ENCODE measurements around the gene CFAP77.
A peak's percentile ranks its signal among the peaks of the same experiment; 100 is the strongest.
"Not testable (repeated sequence)": the region's sequence is repeated elsewhere in the genome, so short reads cannot be mapped to it uniquely, and the experiment has no call there.

CFAP77 gene

DNA sequence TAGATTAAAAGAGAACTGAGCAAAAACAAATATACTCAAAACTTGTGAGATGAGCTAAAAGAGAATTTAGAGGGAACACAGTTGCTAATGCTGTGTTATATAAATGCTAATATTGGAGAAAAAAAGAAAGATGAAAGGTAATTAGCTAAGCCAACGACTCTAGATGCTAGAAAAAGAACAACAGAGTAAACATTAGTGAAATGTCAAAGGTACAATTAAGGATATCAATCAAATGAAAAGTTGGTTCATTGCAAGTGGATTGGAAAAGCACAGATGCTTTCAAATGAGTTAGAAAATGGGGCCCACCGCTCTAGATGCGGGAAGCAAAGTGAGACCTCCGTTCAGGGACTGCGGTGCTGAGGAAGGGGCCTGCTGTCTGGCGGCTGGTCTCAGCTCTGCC is 154.5 kb downstream of the CFAP77 start:
- no peak for TF ChIP-seq ZFX (IDR thresholded peaks at IDR 0.05; ENCODE audit: borderline replicate concordance)
- TF ChIP-seq, protein P1, sequence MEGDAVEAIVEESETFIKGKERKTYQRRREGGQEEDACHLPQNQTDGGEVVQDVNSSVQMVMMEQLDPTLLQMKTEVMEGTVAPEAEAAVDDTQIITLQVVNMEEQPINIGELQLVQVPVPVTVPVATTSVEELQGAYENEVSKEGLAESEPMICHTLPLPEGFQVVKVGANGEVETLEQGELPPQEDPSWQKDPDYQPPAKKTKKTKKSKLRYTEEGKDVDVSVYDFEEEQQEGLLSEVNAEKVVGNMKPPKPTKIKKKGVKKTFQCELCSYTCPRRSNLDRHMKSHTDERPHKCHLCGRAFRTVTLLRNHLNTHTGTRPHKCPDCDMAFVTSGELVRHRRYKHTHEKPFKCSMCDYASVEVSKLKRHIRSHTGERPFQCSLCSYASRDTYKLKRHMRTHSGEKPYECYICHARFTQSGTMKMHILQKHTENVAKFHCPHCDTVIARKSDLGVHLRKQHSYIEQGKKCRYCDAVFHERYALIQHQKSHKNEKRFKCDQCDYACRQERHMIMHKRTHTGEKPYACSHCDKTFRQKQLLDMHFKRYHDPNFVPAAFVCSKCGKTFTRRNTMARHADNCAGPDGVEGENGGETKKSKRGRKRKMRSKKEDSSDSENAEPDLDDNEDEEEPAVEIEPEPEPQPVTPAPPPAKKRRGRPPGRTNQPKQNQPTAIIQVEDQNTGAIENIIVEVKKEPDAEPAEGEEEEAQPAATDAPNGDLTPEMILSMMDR (IDR thresholded peaks at IDR 0.05): no peak
- no peak overlapping the region for H3K27ac ChIP-seq

DNA sequence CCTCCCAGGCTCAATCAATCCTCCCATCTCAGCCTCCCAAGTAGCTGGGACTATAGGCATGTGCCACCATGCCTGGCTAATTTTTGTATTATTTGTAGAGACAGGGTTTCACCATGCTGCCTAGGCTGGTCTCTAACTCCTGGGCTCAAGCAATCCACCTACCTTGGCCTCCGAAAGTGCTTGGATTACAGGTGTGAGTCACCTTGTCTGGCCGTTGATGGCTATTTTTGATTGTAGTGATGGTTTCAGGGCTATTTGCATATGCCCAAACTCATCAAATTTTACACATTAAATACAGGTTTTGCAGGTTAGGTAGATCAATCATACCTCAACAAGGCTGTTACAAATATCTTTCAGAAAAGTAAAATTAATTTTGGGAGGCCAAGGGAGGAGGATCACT is 158.8 kb downstream of the CFAP77 start:
- H3K27ac ChIP-seq: not testable (repeated sequence)

DNA sequence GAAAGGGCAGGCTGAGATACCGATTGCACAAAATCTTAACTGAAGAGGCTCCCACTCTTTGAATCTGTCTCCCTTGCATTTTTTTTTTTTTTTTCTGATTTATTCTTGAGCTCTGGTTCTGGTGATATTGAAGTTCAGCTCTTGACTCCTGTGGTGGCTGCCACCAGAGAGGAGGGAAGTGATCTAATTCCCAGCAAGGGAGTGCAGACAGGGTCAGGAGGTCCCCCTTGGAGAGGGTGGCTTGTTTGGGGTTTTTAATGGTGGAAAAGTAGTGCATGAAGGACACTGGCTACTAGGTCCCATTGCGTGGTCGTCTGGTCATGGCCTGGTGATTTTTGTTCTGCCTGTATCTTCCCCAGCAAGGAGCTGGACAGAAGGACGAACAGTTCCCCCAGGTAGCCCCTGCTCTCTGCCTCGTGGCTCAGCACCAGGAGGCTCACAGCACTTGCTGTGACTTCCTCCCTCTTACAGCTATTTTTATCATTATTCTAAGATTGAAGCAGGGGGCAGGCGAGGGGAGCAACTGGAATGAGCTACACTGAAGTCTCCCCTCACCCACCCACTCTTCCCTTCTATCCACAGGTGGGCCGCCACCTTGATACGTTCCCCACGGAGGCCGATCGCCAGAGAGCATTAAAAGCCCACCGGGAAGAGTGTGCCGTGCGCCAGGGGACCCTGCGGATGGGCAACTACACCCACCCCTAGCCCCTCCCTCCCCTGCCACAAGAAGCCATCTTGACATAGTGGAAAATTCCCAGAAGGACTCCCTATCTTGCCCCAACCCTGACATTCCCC is 162.0 kb downstream of the CFAP77 start:
- no peak for TF ChIP-seq ZFX (IDR thresholded peaks at IDR 0.05; ENCODE audit: borderline replicate concordance)
- TF ChIP-seq, protein P1 (IDR thresholded peaks at IDR 0.05): no peak
- H3K27ac ChIP-seq: no peak overlapping the region

DNA sequence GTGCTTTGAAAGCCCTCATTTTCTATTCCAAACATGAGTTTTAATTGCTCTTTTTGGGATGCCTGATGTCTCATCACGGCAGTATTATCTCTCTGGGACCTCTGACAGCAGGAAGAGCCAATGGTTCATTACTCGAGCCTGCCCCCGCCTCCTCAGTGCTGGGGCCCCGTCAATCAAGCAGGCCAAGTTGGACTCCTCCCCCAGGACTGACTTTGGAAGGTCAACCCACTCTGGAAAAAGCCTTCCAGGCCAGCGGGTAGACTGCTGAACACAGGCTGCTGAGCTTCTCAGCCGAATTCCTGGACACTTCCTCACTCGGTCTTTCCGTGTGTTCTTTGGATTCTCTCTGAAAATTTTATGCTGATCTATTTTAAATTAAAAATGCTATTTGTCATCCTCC is 162.9 kb downstream of the CFAP77 start:
- no peak for TF ChIP-seq ZFX (IDR thresholded peaks at IDR 0.05; ENCODE audit: borderline replicate concordance)
- TF ChIP-seq, protein P1 (IDR thresholded peaks at IDR 0.05): no peak
- H3K27ac ChIP-seq: no peak overlapping the region

- TF ChIP-seq, protein P1 (IDR thresholded peaks at IDR 0.05): peak; percentile 91
- no peak for TF ChIP-seq ZFX (IDR thresholded peaks at IDR 0.05; ENCODE audit: borderline replicate concordance)
Observed at GRCh38 chr9:132575005-132575609, 165.1 kb downstream of the CFAP77 start.

DNA sequence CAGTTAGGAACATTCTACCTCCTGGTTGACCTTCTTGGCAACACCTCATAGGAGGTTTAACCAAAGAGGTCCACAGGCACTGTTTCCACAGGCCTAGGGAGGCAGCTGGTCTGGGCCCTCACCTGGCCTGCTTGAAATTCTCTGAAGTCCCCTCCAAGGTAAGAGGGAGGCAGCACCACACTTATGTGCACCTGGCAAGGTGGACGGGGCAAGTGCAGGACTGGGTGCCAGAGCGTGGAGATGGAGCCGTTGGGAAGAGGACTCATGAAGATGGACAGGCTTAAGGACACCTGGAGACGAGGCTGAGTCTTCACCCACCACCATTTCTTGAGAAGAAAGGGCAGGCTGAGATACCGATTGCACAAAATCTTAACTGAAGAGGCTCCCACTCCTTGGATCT is 165.8 kb downstream of the CFAP77 start:
- TF ChIP-seq ZFX (IDR thresholded peaks at IDR 0.05; ENCODE audit: borderline replicate concordance): no peak
- TF ChIP-seq, protein P1 (IDR thresholded peaks at IDR 0.05): no peak
- H3K27ac ChIP-seq: no peak overlapping the region

More at GRCh38 chr9:132575005-132575609, 165.1 kb downstream of the CFAP77 start:
- no peak overlapping the region for H3K27ac ChIP-seq

DNA sequence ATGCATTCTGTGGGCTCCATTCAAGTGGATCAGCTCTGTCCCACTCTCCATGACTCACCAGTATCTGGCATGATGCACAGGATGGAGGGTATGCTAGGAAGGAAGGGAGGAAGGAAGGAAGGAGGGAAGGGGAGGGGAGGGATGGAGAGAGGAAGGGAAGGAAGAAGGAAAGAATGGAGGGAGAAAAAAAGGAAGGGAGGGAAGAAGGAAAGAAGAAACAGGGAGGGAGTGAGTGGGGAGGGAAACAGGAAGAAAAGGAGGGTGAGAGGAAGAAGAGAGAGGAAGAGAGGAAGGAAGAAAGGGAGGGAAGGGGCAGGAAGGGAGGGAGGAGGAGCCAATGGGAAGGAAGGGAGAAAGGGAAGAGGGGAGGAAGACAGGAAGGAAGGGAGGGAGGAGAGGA is 167.1 kb downstream of the CFAP77 start:
- TF ChIP-seq ZFX (IDR thresholded peaks at IDR 0.05; ENCODE audit: borderline replicate concordance): no peak
- TF ChIP-seq, protein P1 (IDR thresholded peaks at IDR 0.05): no peak
- no peak overlapping the region for H3K27ac ChIP-seq

All from 22Rv1 (cell line).